ENCODE data around the gene ACSF3.

GRCh38 chr16:89143201-89143741 lies 49.6 kb downstream of the ACSF3 start:
- TF ChIP-seq CTCF (IDR thresholded peaks at IDR 0.05) (no peak), POLR2A (IDR thresholded peaks at IDR 0.05) (no peak), EP300 (IDR thresholded peaks at IDR 0.05) (no peak), POLR2AphosphoS5 (IDR thresholded peaks at IDR 0.05) (no peak)

Measured in upper lobe of left lung (tissue), 4 donors.